Glutamatergic neuron (in vitro differentiated cells): Measurements from ENCODE around the gene C1orf226. TPM values are rescaled to one million over a fixed set of nuclear protein-coding genes. Genes with fewer than 3 reads are reported as not detected.

Source experiments
- DNase-seq: peaks from one replicate; pipeline ENCODE4 v3.0.0; 2022
- H3K27ac Mint-ChIP-seq: one replicate; pipeline ENCODE4 v1.8.0; 2020; ENCODE audit warnings: mild to moderate bottlenecking, mixed read lengths, inconsistent platforms; ENCODE audit not compliant: unreplicated experiment
- H3K27me3 Mint-ChIP-seq: one replicate; pipeline ENCODE4 v1.8.0; 2020; ENCODE audit warnings: mild to moderate bottlenecking, moderate library complexity, mixed read lengths, inconsistent platforms; ENCODE audit not compliant: unreplicated experiment
- H3K36me3 Mint-ChIP-seq: one replicate; pipeline ENCODE4 v1.8.0; 2020; ENCODE audit warnings: mild to moderate bottlenecking, mixed read lengths, inconsistent platforms; ENCODE audit not compliant: unreplicated experiment
- H3K4me1 Mint-ChIP-seq: one replicate; pipeline ENCODE4 v1.8.0; 2020; ENCODE audit warnings: mild to moderate bottlenecking, low read depth, mixed read lengths, inconsistent platforms; ENCODE audit not compliant: unreplicated experiment
- H3K4me3 Mint-ChIP-seq: one replicate; pipeline ENCODE4 v1.8.0; 2020; ENCODE audit warnings: mild to moderate bottlenecking, mixed read lengths, inconsistent platforms; ENCODE audit not compliant: unreplicated experiment
- H3K9me3 Mint-ChIP-seq: one replicate; pipeline ENCODE4 v1.8.0; 2020; ENCODE audit warnings: mild to moderate bottlenecking, moderate library complexity, mixed read lengths, inconsistent platforms; ENCODE audit not compliant: unreplicated experiment
- CTCF ChIP-seq: fragments of 200-600 bp; sonication (generic); IDR thresholded peaks from one replicate; pipeline ENCODE4 v1.5.0; 2021; ENCODE audit not compliant: partially characterized antibody, unreplicated experiment
- total RNA-seq: library from RNA; stranded (reverse); fragmentation: NEBNext Ultra II Directional; extraction: Animal tissue kit (Norgen Biotek cat#: 25700); gene quantifications from one replicate; pipeline ENCODE4 v1.2.1, GENCODE V29; 2021; ENCODE audit not compliant: unreplicated experiment

Gene C1orf226
- total RNA-seq, 1 donor from 2014 or later: 12.3 TPM

GRCh38 chr1:162360237-162360873 is 21.2 kb upstream of the C1orf226 start:
- H3K27me3 Mint-ChIP-seq: peaks cover 3% of the 10 kb centered on the region
- no peaks in the 10 kb centered on the region for H3K36me3 Mint-ChIP-seq

GRCh38 chr1:162360874-162361260 is 20.7 kb upstream of the C1orf226 start:
- Mint-ChIP-seq H3K27ac (no peak overlapping the region), H3K36me3 (no peaks in the 10 kb centered on the region)

More at GRCh38 chr1:162360237-162360873, 21.2 kb upstream of the C1orf226 start:
- no peak overlapping the region for H3K4me3 Mint-ChIP-seq
- peaks cover 2% of the 10 kb centered on the region for H3K9me3 Mint-ChIP-seq
- TF ChIP-seq CTCF: no peak
- H3K27ac Mint-ChIP-seq: no peak overlapping the region
- H3K4me1 Mint-ChIP-seq: no peaks in the 10 kb centered on the region
- no peak for DNase-seq

GRCh38 chr1:162361349-162361748 is 20.2 kb upstream of the C1orf226 start:
- H3K36me3 Mint-ChIP-seq: no peaks in the 10 kb centered on the region
- no peak for TF ChIP-seq CTCF
- no peak for DNase-seq
- peaks cover 3% of the 10 kb centered on the region for H3K27me3 Mint-ChIP-seq
- no peaks in the 10 kb centered on the region for H3K9me3 Mint-ChIP-seq
- no peak overlapping the region for H3K27ac Mint-ChIP-seq
- H3K4me1 Mint-ChIP-seq: no peaks in the 10 kb centered on the region
- no peak overlapping the region for H3K4me3 Mint-ChIP-seq

More at GRCh38 chr1:162360874-162361260, 20.7 kb upstream of the C1orf226 start:
- Mint-ChIP-seq H3K27me3 (peaks cover 3% of the 10 kb centered on the region), H3K4me1 (no peaks in the 10 kb centered on the region), H3K9me3 (no peaks in the 10 kb centered on the region), H3K4me3 (no peak overlapping the region)
- DNase-seq: no peak
- no peak for TF ChIP-seq CTCF

GRCh38 chr1:162363823-162364222 is 17.7 kb upstream of the C1orf226 start:
- peaks cover 7% of the 10 kb centered on the region for H3K4me1 Mint-ChIP-seq
- no peaks in the 10 kb centered on the region for H3K36me3 Mint-ChIP-seq
- H3K4me3 Mint-ChIP-seq: no peak overlapping the region
- H3K27ac Mint-ChIP-seq: no peak overlapping the region
- TF ChIP-seq CTCF: no peak
- no peak for DNase-seq
- H3K27me3 Mint-ChIP-seq: peaks cover 3% of the 10 kb centered on the region
- no peaks in the 10 kb centered on the region for H3K9me3 Mint-ChIP-seq

GRCh38 chr1:162364498-162364897 is 17.0 kb upstream of the C1orf226 start:
- H3K27ac Mint-ChIP-seq: no peak overlapping the region
- peaks cover 3% of the 10 kb centered on the region for H3K27me3 Mint-ChIP-seq
- peaks cover 7% of the 10 kb centered on the region for H3K4me1 Mint-ChIP-seq
- H3K36me3 Mint-ChIP-seq: no peaks in the 10 kb centered on the region
- no peak for TF ChIP-seq CTCF
- DNase-seq: no peak
- H3K4me3 Mint-ChIP-seq: no peak overlapping the region
- H3K9me3 Mint-ChIP-seq: no peaks in the 10 kb centered on the region
